H1 (cell line): ENCODE results near the gene RRBP1. TPM values are rescaled to one million over a fixed set of nuclear protein-coding genes. Genes with fewer than 3 reads are reported as not detected.

ENCODE experiments used
- ATF3 ChIP-seq: IDR thresholded peaks from 2 replicates; pipeline ENCODE4 v1.6.1; 2011; ENCODE audit warnings: low read depth, mild to moderate bottlenecking, low read length; ENCODE audit not compliant: insufficient read depth
- CHD1 ChIP-seq: IDR thresholded peaks from 2 replicates; pipeline ENCODE4 v1.6.1; 2012; ENCODE audit warnings: low read depth, low read length, improper control_type of control experiment
- CHD7 ChIP-seq: fragments of 300-600 bp; sonication (generic); IDR thresholded peaks from 2 replicates; pipeline ENCODE4 v1.7.1; 2012; ENCODE audit warnings: low read length, moderate library complexity, mild to moderate bottlenecking, inconsistent platforms; ENCODE audit not compliant: insufficient replicate concordance
- POU5F1 ChIP-seq: IDR thresholded peaks from 2 replicates; pipeline ENCODE4 v1.6.1; 2011; ENCODE audit warnings: low read depth, mild to moderate bottlenecking, low read length, moderate library complexity
- SAP30 ChIP-seq: fragments of 300-600 bp; sonication (generic); IDR thresholded peaks from 2 replicates; pipeline ENCODE4 v1.7.1; 2012; ENCODE audit warnings: low read length, moderate library complexity, mild to moderate bottlenecking, inconsistent platforms; ENCODE audit not compliant: insufficient read depth, insufficient replicate concordance
- polyA plus RNA-seq, 7 experiments: library from polyadenylated mRNA; depleted of rRNA in 3 of 7; stranded (reverse) in 5 of 7; unstranded in 2 of 7; fragments of >200 nt in 5 of 7; fragments of 200-250 nt in 2 of 7; gene quantifications; 1 replicate in 5 of 7; 2 replicates in 1 of 7; 4 replicates in 1 of 7; pipeline versions ENCODE4 v1.2.1 to v1.2.3, GENCODE V29; 2011 to 2013; ENCODE audit warnings: missing spikeins in 2 of 7, mixed read lengths in 2 of 7
- total RNA-seq: library from RNA; stranded (reverse); fragmentation: NEBNext Ultra II Directional; extraction: Animal tissue kit (Norgen Biotek cat#: 25700); gene quantifications from 2 replicates; pipeline ENCODE4 v1.2.1, GENCODE V29; 2021

RRBP1 gene
- total and polyA plus RNA-seq, 2 of the 8 experiments (the other 6 are each of a cell fraction or from before 2014, with no cell fraction given), result 15.9 to 157 TPM

- TF ChIP-seq CHD7 (no peak), ATF3 (no peak), CHD1 (no peak), SAP30 (no peak), POU5F1 (no peak)
Measured at GRCh38 chr20:17627101-17627955, 54.7 kb downstream of the RRBP1 start (continued).
